Measurements from ENCODE around the gene ANKRD33B. TPM values are rescaled to one million over a fixed set of nuclear protein-coding genes. Genes with fewer than 3 reads are reported as not detected.

Gene ANKRD33B
- total RNA-seq, 3 donors from 2014 or later (not counting 1 experiment from before 2014, with no cell fraction given), result 2.4 to 4.3 (median 3.9) TPM

DNA sequence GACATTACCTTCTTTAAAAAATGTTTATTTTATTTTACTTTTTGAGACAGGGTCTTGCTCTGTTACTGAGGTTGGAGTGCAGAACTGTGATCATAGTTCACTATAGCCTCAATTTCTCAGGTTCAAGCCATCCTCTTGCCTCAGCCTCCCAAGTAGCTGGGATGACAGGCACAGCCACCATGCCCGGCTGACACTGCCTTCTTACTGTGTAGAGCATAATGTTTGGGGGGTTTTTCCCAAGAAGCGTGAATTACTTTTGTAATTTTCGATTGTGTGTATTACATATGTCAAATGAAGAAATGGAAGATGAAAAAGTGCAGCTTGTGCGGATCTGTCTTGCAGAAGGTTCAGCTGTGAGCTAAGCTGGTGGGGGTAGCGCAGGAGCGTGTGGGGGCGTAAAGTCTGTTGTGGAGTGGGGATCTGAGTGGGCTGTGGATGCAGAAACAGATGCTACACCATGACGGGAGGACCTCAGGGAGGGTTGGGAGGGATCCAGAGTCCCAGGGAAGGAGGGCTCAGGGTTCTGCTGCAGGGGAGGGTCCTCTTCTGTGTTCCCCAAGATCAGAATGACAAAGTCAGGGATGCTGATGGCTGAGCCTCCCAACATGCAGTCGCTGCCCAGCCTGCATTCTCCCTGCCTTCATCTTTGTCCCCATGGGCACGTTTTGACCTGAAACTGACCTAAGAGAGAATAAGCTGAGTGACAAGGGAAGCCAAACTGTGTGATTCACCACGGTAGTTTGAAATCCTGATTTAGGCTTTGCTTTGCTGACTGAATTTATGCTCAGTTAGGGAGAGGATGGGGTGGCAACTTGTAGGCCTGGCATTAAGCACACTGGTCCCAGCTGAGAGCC is 6.8 kb upstream of the ANKRD33B start:
- intact Hi-C loops (cut with micrococcal nuclease), result no loop called here
- 81% methylated on average over 11 of the region's 11 CpGs for WGBS (ENCODE audit: insufficient coverage)

DNA sequence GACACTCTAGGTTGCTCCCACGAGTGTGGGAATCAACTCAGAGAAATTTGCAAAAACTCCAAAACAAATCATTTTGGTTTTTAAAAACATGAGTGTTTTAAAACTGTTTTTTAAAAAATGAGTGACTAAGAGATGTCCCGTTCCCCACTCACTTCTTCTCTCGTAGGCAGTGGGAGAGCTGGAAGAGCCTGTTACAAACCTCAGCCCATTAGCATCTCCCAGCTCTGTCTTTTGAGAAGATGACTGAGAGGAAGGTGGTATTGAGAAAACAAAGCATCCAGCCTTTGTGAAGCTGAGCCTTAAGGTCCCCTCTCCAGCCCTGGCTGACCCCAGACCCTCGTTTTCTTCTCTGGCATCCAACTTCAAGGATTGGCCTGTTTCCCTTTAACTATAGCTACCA is 4.7 kb upstream of the ANKRD33B start:
- TF ChIP-seq, protein P1, sequence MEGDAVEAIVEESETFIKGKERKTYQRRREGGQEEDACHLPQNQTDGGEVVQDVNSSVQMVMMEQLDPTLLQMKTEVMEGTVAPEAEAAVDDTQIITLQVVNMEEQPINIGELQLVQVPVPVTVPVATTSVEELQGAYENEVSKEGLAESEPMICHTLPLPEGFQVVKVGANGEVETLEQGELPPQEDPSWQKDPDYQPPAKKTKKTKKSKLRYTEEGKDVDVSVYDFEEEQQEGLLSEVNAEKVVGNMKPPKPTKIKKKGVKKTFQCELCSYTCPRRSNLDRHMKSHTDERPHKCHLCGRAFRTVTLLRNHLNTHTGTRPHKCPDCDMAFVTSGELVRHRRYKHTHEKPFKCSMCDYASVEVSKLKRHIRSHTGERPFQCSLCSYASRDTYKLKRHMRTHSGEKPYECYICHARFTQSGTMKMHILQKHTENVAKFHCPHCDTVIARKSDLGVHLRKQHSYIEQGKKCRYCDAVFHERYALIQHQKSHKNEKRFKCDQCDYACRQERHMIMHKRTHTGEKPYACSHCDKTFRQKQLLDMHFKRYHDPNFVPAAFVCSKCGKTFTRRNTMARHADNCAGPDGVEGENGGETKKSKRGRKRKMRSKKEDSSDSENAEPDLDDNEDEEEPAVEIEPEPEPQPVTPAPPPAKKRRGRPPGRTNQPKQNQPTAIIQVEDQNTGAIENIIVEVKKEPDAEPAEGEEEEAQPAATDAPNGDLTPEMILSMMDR (IDR thresholded peaks at IDR 0.05), result no peak
- Histone ChIP-seq H3K4me1 (ENCODE audit: control insufficient read depth, insufficient read depth, low read length) (peaks cover 17% of the 10 kb centered on the region), H3K9me3 (ENCODE audit: control insufficient read depth, insufficient read depth, low read length) (no peaks in the 10 kb centered on the region), H3K4me3 (ENCODE audit: low read length) (no peak overlapping the region), H3K36me3 (ENCODE audit: control insufficient read depth, insufficient read depth, low read length) (no peaks in the 10 kb centered on the region), H3K27me3 (ENCODE audit: control insufficient read depth, insufficient read depth, low read length) (peaks cover 3% of the 10 kb centered on the region), H3K27ac (ENCODE audit: low read length) (no peak overlapping the region)
- Mint-ChIP-seq H3K4me1 (peaks cover 0 to 15% of the 10 kb centered on the region in 2 donors), H3K9me3 (no peaks in the 10 kb centered on the region), H3K4me3 (no peak overlapping the region), H3K27me3 (ENCODE audit: low read depth in 2 of 2) (peaks cover 8 to 15% of the 10 kb centered on the region in 2 donors), H3K27ac (no peak overlapping the region), H3K36me3 (no peaks in the 10 kb centered on the region)
- 88% methylated on average over 4 of the region's 4 CpGs for WGBS (ENCODE audit: insufficient coverage)
- no peak for ATAC-seq
- intact Hi-C loops (cut with micrococcal nuclease), result no loop called here
- no peak for DNase-seq

More for the DNA sequence above, 6.8 kb upstream of the ANKRD33B start:
- Mint-ChIP-seq H3K4me3 (no peak overlapping the region), H3K27ac (no peak overlapping the region), H3K36me3 (no peaks in the 10 kb centered on the region), H3K9me3 (no peaks in the 10 kb centered on the region), H3K27me3 (ENCODE audit: low read depth in 2 of 2) (peaks cover 10 to 16% of the 10 kb centered on the region in 2 donors), H3K4me1 (peaks cover 17 to 33% of the 10 kb centered on the region in 2 donors)
- TF ChIP-seq, protein P1 (IDR thresholded peaks at IDR 0.05), result no peak
- Histone ChIP-seq H3K27ac (ENCODE audit: low read length) (no peak overlapping the region), H3K4me3 (ENCODE audit: low read length) (no peak overlapping the region), H3K36me3 (ENCODE audit: control insufficient read depth, insufficient read depth, low read length) (no peaks in the 10 kb centered on the region), H3K9me3 (ENCODE audit: control insufficient read depth, insufficient read depth, low read length) (no peaks in the 10 kb centered on the region), H3K4me1 (ENCODE audit: control insufficient read depth, insufficient read depth, low read length) (peaks cover 19% of the 10 kb centered on the region), H3K27me3 (ENCODE audit: control insufficient read depth, insufficient read depth, low read length) (no peaks in the 10 kb centered on the region)
- no peak for ATAC-seq
- DNase-seq, result no peak

DNA sequence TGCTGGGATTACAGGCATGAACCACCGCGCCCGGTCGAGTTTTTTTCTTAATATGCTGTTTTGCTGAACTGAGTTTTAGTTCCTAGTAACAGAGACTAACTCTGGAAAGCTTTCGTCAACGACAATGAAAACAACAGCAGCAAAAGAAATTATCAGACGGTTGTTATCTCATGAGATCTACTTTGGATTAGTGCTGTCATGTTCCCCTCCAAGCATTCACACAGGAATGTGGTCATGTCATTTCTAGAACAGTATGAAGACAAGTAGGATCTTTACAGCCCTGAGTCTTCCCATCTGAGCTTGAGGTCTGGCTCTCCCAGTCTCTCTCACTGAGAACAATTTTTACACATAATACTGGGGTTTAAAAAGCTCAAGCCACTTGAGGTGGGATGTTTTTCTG is 4.0 kb upstream of the ANKRD33B start:
- no peak overlapping the region for H3K4me3 Mint-ChIP-seq
- TF ChIP-seq, protein P1 (IDR thresholded peaks at IDR 0.05), result no peak
- peaks cover 0 to 12% of the 10 kb centered on the region in 2 donors for H3K4me1 Mint-ChIP-seq
- WGBS (ENCODE audit: insufficient coverage), result 94% methylated on average over 7 of the region's 7 CpGs
- DNase-seq (no peak), ATAC-seq (no peak)
- H3K36me3 ChIP-seq (ENCODE audit: control insufficient read depth, insufficient read depth, low read length), result no peaks in the 10 kb centered on the region
- intact Hi-C loops (cut with micrococcal nuclease), result no loop called here
- no peak overlapping the region for H3K27ac ChIP-seq (ENCODE audit: low read length)
- H3K4me3 ChIP-seq (ENCODE audit: low read length), result no peak overlapping the region
- H3K9me3 Mint-ChIP-seq, result no peaks in the 10 kb centered on the region
- no peaks in the 10 kb centered on the region for H3K36me3 Mint-ChIP-seq
- H3K27me3 ChIP-seq (ENCODE audit: control insufficient read depth, insufficient read depth, low read length), result peaks cover 3% of the 10 kb centered on the region
- H3K9me3 ChIP-seq (ENCODE audit: control insufficient read depth, insufficient read depth, low read length), result no peaks in the 10 kb centered on the region
- H3K4me1 ChIP-seq (ENCODE audit: control insufficient read depth, insufficient read depth, low read length), result peaks cover 20% of the 10 kb centered on the region
- no peak overlapping the region for H3K27ac Mint-ChIP-seq
- H3K27me3 Mint-ChIP-seq (ENCODE audit: low read depth in 2 of 2), result peaks cover 7 to 9% of the 10 kb centered on the region in 2 donors
